Hematopoietic multipotent progenitor cell treated with erythropoietin and hydrocortisone succinate and interleukin-3 and kit ligand, for 6 days (in vitro differentiated cells): ENCODE results near the gene RNLS.
A peak's percentile ranks its signal among the peaks of the same experiment; 100 is the strongest.
"Not testable (repeated sequence)": the region's sequence is repeated elsewhere in the genome, so short reads cannot be mapped to it uniquely, and the experiment has no call there.

ENCODE experiments used
- DNase-seq: peaks from one replicate; pipeline ENCODE4 v3.0.0-alpha.2; 2015

RNLS gene

DNA sequence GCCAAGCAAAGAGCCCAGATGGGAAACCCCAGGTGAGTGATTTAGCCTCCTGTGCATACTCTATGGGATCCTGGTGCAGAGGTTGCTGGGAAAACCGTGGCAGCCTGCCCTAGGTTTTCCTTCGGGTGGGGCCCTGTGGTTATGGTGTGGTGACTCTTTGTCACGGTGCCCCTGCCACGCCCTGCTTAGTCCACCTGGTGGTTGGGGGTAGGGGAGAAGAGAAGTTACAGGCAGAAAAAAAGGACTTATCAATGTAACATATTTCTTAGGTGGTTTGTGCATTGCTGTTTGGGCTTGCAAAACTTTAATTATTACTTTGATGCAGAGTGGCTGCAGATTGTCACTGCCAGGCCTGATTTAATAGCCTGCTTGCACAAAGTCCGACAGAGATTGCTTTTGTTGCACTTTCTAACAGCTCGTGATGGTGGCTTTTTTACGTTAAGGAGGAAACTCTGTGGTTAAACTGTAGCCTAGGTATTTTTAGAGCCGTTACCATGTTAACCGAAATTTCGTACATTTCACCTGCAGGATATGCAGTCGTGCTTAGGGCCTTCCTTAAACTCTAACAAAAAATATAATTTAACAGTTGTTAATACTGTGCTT, 197.4 kb downstream of the RNLS start:
- peak; percentile 65 for DNase-seq

GRCh38 chr10:88383276-88383675, 199.8 kb downstream of the RNLS start:
- no peak for DNase-seq

GRCh38 chr10:88382699-88383098, 200.4 kb downstream of the RNLS start:
- DNase-seq = no peak

GRCh38 chr10:88379575-88379974, 203.5 kb downstream of the RNLS start:
- DNase-seq = peak; percentile 17

- no peak for DNase-seq
These were observed 205.6 kb downstream of the RNLS start for GRCh38 chr10:88377510-88377909.

DNA sequence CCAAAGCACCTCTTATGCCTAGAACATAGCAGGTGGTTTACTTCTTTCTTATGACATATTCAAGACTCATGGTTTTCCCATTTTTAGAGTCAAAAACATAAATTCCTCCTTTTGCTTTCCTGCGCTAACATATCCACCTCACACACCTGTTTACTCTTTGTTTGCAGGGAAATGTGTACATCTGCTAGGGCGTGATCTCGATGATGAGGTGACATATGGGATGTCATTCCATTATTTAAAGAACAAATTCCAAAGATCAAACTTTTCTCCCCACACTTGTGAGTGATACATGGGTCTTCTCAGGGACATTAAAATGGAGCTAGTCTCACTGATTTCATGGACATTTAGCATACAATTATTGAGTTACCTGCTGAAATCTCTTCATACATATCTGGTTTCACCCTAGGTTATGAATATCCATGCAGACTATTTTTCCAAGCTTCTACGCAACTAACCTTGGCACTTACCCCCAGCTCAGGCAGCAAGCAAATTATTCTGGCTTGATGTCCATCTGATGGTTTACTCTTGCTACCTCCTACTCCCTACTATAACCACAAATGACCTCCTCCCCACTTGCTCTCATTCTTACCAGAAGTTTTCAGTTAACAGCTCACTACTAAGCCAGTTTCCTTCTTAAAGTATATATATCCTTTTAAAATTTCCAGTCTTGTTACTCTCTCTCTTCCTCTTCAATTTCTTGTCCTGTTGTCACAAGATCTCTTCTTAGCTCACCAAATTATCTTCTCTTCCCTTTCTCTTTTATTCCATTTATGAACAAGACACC, 208.5 kb downstream of the RNLS start:
- no peak for DNase-seq

GRCh38 chr10:88372881-88373592, 210.1 kb downstream of the RNLS start:
- no peak for DNase-seq

GRCh38 chr10:88372051-88372715, 210.9 kb downstream of the RNLS start:
- no peak for DNase-seq

DNA sequence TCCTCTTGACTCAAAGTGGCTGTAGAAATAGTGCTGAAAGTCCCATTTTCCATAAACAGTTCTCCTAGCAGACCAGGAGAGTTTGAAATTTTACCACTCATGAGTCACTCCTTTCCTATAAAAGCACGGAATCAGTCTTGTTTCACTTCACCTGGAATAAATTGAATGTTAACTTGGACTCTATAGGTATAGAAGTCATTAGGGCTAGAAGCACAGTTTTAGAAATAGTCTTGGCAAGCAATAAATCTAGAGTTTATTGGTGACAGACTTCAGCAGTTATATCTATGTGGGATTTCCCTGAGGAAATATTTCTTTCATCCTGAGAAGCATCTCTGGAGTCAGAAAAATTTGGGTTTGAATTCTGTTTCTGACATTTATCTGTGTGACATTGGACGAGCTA, 212.4 kb downstream of the RNLS start:
- no peak for DNase-seq

DNA sequence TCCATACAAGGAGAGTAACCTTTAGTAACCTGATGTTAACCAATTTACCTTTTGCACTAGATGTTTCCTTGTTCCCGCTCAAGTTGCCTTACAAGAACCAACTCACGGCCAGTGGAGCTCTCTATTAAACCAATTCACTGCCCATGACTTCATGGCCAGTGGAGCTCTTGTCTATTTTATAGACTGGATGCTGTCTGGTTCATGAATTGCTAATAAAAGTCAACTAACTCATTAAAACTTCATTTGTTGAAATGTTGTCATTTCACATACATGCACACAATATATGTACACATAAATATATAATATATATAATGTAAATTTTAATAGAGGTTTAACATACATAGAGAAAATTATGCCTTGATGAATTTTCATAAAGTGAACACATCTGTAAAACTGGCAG, 216.3 kb downstream of the RNLS start:
- no peak for DNase-seq

DNA sequence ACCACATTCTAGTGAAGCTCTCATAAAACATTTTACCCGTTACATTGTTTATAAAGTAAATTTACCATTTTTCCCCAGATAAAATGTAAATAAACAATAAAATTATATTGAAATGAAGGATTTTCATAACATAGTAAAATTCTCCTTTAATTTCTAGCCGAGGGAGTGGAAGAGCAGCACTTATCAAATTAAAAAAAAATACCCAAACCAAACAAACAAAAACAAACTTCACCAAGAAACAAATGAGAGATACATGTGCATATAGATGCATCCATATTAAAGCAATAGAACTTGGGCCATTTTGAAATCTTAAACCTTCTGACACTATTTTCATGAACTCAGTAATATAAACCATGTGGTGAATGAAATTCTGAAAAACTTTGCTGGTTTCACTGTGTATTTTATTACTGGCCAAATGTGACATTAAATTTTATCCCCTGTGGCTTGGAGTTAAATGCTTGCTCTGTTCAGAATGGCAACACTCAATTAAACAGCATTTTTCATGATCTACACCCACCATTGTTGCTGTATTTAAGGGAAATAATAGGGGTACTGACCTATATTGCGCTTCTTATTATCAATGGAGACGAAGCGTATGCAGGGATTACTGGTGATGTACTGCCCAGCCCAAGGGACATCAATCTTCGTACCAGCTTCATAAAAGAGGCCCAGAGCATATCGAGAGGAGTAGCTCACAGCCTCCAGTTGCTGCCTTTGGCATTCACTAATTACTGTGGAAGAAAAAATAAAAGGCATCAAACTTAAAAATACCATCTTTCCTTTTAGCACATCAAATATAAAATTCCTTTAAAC, 220.9 kb downstream of the RNLS start:
- DNase-seq = no peak

GRCh38 chr10:88361494-88361893, 221.6 kb downstream of the RNLS start:
- DNase-seq = no peak

DNA sequence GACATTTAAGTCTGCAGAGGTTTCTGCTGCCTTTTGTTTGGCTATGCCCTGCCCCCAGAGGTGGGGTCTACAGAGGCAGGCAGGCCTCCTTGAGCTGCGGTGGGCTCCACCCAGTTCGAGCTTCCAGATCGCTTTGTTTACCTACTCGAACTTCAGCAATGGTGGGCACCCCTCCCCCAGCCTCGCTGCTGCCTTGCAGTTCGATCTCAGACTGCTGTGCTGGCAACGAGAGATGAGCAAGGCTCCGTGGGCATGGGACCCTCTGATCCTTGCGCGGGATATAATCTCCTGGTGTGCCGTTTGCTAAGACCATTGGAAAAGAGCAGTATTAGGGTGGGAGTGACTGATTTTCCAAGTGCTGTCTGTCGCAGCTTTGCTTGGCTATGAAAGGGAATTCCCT, 227.4 kb downstream of the RNLS start:
- not testable (repeated sequence) for DNase-seq

DNA sequence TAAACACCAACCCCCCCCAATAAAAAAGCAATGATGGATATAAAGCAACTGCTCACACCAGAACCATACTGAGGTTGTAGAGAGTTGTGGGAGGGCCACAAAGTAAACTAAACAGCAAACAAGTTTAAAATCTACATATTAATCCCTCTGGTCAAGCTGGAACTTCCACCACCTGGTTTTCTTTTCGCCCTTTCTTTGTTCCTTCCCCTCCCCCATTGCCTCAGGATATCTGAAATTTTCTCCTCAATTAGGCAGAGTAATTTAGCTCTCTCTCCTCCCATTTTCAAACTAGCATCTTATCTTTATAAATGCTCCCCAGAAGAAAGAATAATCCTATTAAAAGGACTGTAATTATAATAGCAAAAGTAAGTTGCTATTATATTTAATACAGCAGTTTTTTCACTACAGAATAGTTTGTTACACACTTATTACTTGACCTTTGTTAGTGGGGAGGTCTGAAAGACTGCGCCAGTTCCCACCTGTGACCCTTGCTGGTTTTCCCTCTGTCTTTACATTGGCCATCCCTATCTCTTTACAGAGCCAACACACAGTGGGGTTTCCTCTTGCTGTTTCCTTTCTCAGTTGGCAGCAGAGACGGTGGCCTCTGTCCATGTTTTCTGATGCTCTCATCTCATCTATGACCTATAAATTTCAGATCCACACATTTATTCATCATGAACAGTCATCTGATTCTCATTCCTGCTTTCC, 235.4 kb downstream of the RNLS start:
- no peak for DNase-seq

- no peak for DNase-seq
These were observed 236.1 kb downstream of the RNLS start for GRCh38 chr10:88347022-88347421.

DNA sequence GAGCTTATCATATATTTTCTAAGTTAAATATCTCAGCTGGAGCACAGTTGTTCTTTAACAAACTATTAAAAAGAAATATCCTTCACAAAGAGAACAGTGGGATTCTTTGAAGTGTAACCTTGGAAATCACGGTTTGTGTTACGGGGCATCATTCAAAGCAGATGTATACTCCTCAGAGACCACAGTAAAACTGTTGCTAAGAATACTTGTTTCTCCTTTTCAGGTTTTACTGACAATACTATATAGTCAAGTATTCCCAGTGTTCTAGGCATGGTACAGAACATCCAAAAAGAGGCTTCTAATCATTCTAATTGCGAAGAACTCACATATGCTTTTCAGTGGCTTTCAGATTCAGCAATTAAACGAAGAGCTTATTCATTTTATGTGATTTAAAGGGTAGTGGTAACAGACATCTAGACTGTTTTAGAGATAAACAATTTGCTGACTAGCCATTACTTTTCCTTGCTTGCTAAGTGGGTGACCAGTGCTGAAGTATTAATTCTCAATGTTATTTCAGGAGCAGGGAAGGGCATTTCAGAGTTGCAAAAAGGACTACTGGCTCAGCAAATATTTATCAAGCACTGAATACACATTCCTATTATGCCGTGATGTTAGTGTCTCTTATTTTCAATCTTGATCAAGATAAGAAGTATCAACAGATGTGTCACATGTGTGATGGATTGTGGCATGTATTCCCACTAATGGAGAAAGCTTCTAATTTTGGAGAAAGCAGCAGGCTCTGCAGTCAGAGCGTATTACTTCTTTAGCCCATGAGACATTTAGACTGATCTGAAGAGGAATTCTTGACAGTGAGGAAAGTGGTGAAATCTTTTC, 236.8 kb downstream of the RNLS start:
- no peak for DNase-seq

DNA sequence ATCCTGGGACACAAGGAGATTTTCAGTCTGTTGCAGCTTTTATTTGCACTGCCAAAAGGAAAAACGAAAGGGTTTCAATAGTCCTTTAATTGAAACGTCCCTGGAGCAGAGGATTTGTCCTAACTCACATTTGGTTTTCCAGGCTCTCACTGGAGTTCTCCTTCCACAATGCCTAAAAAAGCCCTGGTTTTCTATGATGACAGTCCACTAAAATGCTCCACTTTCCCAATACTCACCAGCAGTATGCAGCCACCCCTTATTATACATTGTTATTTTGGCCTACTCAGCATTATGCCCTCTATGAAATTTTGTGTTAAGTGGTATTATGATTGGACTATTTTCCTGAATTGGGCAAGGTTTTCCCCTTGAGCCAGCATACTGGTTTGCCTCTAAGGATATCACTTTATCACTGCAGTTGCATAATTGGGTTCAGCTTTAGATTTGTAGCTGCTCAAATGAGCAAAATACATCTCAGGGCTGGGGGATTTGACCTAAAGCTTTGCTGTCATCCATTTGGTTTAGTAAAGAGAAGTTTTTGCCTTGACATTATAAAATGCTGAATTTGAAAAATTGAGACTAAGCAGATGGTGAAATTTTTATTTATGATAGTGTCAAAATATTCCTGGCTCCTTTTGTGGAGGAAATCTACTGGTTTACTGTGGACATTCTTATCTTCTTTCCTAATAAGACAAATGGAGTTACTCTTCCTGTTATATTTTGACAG, 239.2 kb downstream of the RNLS start:
- DNase-seq = no peak

DNA sequence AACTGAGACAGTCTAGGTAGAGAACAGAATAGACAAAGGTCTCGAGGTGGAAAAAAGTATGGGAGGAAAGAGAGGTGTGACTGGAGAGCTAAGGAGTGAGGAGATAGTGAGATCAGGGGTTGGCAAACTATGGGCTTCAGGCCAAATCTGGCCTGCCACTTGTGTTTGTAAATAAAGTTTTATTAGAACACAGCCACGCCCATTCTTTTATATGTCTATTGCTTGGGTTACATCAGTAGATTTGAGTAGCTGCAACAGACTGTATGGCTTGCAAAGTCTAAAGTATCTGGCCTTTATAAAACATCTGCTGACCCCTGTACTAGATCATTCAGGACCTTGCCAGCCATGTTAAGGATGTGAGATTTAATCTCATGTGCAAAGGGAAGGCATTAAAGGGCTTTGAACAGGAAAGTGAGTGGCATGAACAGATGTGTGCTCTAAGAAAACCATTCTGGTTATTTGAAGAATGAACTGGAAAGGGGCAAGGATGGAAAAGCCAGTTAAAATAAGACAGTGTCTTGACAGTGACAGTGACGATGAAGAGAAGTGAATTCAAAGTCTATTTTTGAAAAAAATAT, 240.3 kb downstream of the RNLS start:
- no peak for DNase-seq

- DNase-seq = no peak
These were observed 246.0 kb downstream of the RNLS start for GRCh38 chr10:88337134-88337533.

DNA sequence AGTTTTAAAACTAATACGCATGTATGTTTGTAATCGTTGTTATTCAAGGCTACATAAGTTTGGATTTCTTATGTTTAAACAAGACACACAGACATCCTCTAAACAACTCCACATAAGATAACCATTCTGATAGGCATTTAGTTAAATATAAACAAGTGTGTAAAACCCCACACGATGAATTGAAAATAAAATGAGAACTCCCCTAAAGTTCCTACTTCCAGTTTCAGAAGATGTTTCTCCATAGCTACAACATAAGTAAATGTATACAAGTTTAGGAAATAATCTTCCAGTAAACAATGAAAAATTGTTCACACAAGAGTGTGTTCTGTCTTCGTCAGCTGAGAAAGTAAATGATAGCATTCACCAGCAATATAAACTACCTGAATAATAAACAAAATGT, 246.8 kb downstream of the RNLS start:
- no peak for DNase-seq
